AG04450 (cell line): ENCODE results near the gene SLC26A8. TPM values are rescaled to one million over a fixed set of nuclear protein-coding genes. Genes with fewer than 3 reads are reported as not detected.
"Not testable (repeated sequence)": the region's sequence is repeated elsewhere in the genome, so short reads cannot be mapped to it uniquely, and the experiment has no call there.

Source experiments
- CTCF ChIA-PET: fragments of 300-600, 350-600 bp; formaldehyde crosslinking; extraction: SDS; loops from one replicate; lab custom pipeline; 2022; ENCODE audit warnings: antibody characterized with exemption, inconsistent platforms; lab: Charles Lee
- POLR2A ChIA-PET: fragments of 350-600 bp; formaldehyde crosslinking; extraction: SDS; loops from one replicate; lab custom pipeline; 2021; ENCODE audit warnings: antibody characterized with exemption, inconsistent platforms; lab: Yijun Ruan, JAX
- DNase-seq: peaks from one replicate; pipeline ENCODE4 v3.0.0-alpha.2; 2011; ENCODE audit warnings: low read depth, low spot score
- H3K27ac ChIP-seq: one replicate; pipeline ENCODE4 v1.5.1; 2012; ENCODE audit warnings: low read depth, low read length, control low read depth
- H3K27me3 ChIP-seq: one replicate; pipeline ENCODE4 v1.6.0; 2012; ENCODE audit warnings: low read length; ENCODE audit not compliant: control insufficient read depth, insufficient read depth
- H3K4me3 ChIP-seq: 2 replicates; pipeline ENCODE4 v1.5.1; 2011; ENCODE audit warnings: mild to moderate bottlenecking, low read depth, low read length, control low read depth
- H3K9me3 ChIP-seq: 2 replicates; pipeline ENCODE4 v1.5.1; 2012; ENCODE audit warnings: low read length; ENCODE audit not compliant: control insufficient read depth, insufficient read depth
- CTCF ChIP-seq: IDR thresholded peaks from 2 replicates; pipeline ENCODE4 v1.5.1; 2011; ENCODE audit warnings: low read depth, low read length, control low read depth, inconsistent platforms
- polyA plus RNA-seq: library from polyadenylated mRNA; depleted of rRNA; stranded (reverse); fragments of >200 nt; gene quantifications from 2 replicates; pipeline ENCODE4 v1.2.3, GENCODE V29; 2011

The SLC26A8 gene
- polyA plus RNA-seq, 1 experiment = not detected

- POLR2A ChIA-PET = no interaction called here
These were observed 108.4 kb downstream of the SLC26A8 start for GRCh38 chr6:35916056-35916455.

GRCh38 chr6:35914536-35914935 is 109.9 kb downstream of the SLC26A8 start:
- no peak for TF ChIP-seq CTCF
- no peak overlapping the region for H3K27ac ChIP-seq
- POLR2A ChIA-PET = no interaction called here

More at GRCh38 chr6:35916056-35916455, 108.4 kb downstream of the SLC26A8 start:
- peaks cover 3% of the 10 kb centered on the region; the same call in 1 of the 2 replicates for H3K9me3 ChIP-seq
- no peaks in the 10 kb centered on the region for H3K27me3 ChIP-seq
- TF ChIP-seq CTCF = no peak
- CTCF ChIA-PET = interaction anchor here (1.0 kb wide), 1 partner anchor 180 kb away, joined by 3 read pairs; no protein-coding TSS in a partner anchor
- H3K27ac ChIP-seq = no peak overlapping the region
- DNase-seq = no peak
- H3K4me3 ChIP-seq = no peak overlapping the region

GRCh38 chr6:35911871-35912653 is 112.4 kb downstream of the SLC26A8 start:
- H3K4me3 ChIP-seq = no peak overlapping the region
- TF ChIP-seq CTCF = no peak
- no peaks in the 10 kb centered on the region for H3K27me3 ChIP-seq
- peak overlapping the region; percentile 69 for H3K27ac ChIP-seq
- ChIA-PET CTCF (interaction anchor here (1.9 kb wide), 1 partner anchor 183 kb away, joined by 9 read pairs; no protein-coding TSS in a partner anchor), POLR2A (no interaction called here)
- DNase-seq = no peak
- H3K9me3 ChIP-seq = peaks cover 18% of the 10 kb centered on the region

More at GRCh38 chr6:35914536-35914935, 109.9 kb downstream of the SLC26A8 start:
- CTCF ChIA-PET = interaction anchor here (0.6 kb wide), 1 partner anchor 182 kb away, joined by 4 read pairs; no protein-coding TSS in a partner anchor
- Histone ChIP-seq H3K4me3 (no peak overlapping the region), H3K9me3 (peaks cover 10% of the 10 kb centered on the region), H3K27me3 (no peaks in the 10 kb centered on the region)
- DNase-seq = no peak

- H3K27me3 ChIP-seq, H3K27ac ChIP-seq, DNase-seq, H3K4me3 ChIP-seq, POLR2A ChIA-PET, CTCF ChIA-PET: not testable (repeated sequence)
- peaks cover 18% of the 10 kb centered on the region for H3K9me3 ChIP-seq
These were observed 114.9 kb downstream of the SLC26A8 start for GRCh38 chr6:35909571-35909970.

GRCh38 chr6:35908753-35909401 is 115.6 kb downstream of the SLC26A8 start:
- CTCF ChIA-PET, H3K27ac ChIP-seq, H3K4me3 ChIP-seq, DNase-seq, POLR2A ChIA-PET, H3K27me3 ChIP-seq: not testable (repeated sequence)
- peaks cover 18% of the 10 kb centered on the region for H3K9me3 ChIP-seq

- Histone ChIP-seq H3K9me3 (peaks cover 18% of the 10 kb centered on the region), H3K27me3 (no peaks in the 10 kb centered on the region), H3K27ac (no peak overlapping the region), H3K4me3 (no peak overlapping the region)
- no peak for DNase-seq
- TF ChIP-seq CTCF = no peak
- ChIA-PET POLR2A (no interaction called here), CTCF (no interaction called here)
These were observed 116.7 kb downstream of the SLC26A8 start for GRCh38 chr6:35907750-35908149.
